ENCODE results near the gene SLC13A1.

GRCh38 chr7:123198111-123198510 is 1.7 kb downstream of the SLC13A1 start:
- no peak for TF ChIP-seq POLR2A (IDR thresholded peaks at IDR 0.05)
- no peak for TF ChIP-seq CTCF (IDR thresholded peaks at IDR 0.05)
